PC-3 (cell line): ENCODE data around the gene CCDC78.

Experiments used
- EZH2 ChIP-seq: fragments of 300-600 bp; sonication (generic); IDR thresholded peaks from one replicate; pipeline ENCODE4 v1.6.1; 2017; ENCODE audit warnings: antibody characterized with exemption, mild to moderate bottlenecking, low read length; ENCODE audit not compliant: unreplicated experiment
- TF ChIP-seq, protein P1 (sequence below): fragments of 300-600 bp; sonication (generic); conservative IDR thresholded peaks from 2 replicates; pipeline ENCODE4 v1.5.1; 2017; ENCODE audit warnings: antibody characterized with exemption, low read depth, mild to moderate bottlenecking, low read length

DNA sequence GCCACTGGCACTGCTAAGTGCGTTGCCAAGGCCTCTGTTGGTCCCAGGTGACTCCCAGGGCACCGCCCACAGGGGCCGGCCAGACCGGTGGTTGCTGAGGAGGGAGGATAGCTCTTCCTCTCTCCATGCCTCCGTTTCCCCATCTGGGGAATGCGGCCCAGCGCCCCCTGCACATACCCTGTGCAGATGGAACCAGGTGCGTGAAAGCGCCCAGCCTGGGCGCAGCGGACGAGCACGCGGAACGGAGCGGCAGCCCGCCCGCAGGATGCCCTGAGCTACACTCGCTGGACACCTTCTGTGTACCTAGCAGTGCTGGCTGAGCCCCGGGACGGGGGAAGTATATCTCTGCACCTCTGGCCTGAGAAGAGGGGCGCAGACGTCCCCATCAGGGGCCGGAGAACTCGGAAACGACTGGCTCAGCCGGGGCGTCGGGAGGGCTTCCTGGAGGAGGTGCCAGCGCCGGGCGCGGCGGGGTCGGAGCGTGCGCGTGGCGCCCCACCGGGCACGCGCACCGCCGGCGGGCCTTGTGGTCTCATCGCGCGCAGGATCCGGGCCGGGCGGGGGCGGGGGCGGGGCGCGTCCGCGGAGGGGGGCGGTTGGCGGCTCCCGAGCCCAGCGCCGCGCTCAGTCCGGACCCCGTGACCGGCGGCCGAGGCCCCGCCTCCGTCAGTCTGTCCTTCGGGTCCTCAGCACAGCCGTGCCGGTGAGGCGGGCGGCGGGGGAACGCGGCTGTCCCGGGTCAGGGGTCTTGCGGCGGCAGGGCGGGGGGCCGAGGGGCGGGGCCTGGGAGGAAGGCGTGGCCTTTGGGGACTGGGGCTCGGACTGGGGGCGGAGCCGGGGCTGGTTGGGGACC lies at the start of gene CCDC78, which contains the start of gene HAGHL:
- TF ChIP-seq, protein P1, sequence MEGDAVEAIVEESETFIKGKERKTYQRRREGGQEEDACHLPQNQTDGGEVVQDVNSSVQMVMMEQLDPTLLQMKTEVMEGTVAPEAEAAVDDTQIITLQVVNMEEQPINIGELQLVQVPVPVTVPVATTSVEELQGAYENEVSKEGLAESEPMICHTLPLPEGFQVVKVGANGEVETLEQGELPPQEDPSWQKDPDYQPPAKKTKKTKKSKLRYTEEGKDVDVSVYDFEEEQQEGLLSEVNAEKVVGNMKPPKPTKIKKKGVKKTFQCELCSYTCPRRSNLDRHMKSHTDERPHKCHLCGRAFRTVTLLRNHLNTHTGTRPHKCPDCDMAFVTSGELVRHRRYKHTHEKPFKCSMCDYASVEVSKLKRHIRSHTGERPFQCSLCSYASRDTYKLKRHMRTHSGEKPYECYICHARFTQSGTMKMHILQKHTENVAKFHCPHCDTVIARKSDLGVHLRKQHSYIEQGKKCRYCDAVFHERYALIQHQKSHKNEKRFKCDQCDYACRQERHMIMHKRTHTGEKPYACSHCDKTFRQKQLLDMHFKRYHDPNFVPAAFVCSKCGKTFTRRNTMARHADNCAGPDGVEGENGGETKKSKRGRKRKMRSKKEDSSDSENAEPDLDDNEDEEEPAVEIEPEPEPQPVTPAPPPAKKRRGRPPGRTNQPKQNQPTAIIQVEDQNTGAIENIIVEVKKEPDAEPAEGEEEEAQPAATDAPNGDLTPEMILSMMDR = no peak
- no peak for TF ChIP-seq EZH2
